Activated T-helper 1 cell treated with Interleukin-2 at 50 U/mL for 16 hours (primary cell): ENCODE results near the gene TMC7.

ENCODE experiments used
- DNase-seq: peaks from one replicate; pipeline ENCODE4 v3.0.0-alpha.2; 2020; ENCODE audit warnings: low read depth

Gene TMC7

DNA sequence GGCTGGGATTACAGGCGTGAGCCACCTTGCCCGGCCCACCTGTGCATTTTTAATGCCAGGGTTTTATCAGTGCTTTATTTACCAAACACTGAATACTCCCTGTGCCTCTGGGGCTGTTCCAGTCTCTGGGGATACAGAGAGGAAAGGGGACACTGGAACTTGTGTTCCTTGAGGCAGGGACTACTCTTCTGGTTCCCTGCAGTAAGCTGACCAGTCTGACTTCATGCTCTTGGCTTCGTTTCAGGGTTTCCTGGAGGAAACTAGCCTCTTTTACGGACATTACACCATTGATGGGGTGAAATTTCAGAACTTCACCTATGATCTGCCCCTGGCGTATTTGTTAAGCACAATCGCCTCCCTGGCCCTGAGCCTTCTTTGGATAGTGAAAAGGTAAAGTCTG is 46.2 kb downstream of the TMC7 start:
- DNase-seq: no peak

DNA sequence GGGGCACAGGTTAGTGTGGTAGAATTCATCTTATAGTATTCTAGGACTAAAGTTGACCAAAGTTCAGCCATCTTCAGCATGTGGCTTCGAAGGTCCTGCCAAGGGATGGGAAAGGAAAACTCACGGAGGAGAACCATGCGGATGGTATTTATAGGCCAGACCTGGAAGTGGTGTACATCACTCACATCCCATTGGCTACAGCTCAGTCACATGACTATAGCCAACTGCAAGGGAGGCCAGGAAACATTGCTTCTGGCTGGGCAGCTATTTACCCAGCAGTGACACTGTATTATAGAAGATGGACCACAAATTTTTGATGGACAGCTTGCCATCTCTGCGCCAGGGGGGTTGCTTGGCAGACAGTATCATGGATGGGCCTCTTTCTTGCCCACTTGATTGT is 48.0 kb downstream of the TMC7 start:
- no peak for DNase-seq

DNA sequence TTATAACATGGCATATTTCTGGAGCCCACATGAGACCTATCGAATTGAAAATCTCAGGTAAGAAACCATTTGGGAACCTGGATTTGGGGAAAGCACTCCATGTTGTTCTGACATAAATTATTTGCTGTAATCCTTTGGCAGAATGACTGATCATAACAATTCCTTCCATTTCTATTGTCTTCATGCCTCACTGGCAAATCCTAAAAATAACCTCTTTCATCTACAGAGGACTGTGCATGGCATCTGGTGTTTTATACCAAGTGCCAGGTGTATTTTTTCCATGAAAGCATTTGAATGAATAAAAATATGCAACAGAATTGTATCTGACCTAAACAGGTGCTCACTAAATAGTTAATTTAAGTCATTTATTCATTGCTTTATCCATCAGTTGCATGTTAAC is 50.0 kb downstream of the TMC7 start:
- DNase-seq: no peak

DNA sequence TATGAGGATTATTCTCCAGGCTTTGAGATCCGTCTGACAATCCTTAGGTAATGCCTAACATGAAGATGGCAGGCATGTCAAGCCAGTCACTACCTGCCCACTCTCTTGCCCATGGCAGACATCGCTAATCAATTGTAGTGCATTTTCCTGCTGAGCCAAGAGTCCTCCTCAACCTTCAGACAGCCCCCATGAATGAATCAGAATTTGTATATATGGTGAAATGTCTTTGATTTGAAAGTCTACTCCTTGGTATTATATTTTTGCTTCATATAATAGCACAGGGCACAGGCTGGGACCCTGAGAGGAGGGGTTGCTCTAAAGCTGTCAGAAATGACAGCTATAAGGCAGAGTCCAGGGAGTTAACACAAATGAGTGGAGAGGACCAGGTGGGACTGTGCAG is 56.7 kb downstream of the TMC7 start:
- DNase-seq: no peak

DNA sequence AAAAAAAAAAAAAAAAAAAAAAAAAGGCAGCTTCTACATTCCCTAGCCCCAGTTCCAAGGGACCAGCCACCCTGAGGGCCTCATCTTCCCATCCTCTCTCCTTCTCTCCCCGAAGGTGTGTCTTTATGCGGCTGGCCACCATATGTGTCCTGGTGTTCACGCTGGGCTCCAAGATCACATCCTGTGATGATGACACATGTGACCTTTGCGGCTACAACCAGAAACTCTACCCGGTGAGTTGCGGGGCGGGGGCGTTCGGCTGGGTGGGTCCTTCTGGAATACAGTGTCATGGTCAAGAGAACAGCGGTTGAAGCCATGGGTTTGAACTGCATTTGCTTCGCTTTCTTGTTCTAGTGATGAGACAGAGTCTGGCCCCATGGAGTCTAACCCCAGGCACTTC is 61.0 kb downstream of the TMC7 start:
- DNase-seq: no peak

DNA sequence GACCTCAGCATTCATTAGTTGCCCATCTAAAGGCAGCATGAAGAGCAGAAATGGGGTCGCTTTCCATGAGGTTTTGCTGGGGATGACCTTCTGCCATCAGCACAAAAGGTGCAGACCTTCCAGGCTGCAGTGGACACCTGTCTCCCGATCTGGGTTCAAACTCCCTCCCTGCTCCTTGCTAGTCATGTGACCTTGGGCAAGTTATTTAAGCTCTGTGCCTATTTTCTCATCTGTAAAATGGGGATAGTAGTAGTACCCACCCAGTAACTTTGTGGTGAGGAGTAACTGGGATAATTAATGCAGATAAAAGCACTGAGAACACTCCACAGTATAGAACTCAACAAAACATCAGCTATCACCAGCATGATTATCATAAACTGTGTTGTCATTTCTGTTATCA is 62.3 kb downstream of the TMC7 start:
- DNase-seq: no peak

DNA sequence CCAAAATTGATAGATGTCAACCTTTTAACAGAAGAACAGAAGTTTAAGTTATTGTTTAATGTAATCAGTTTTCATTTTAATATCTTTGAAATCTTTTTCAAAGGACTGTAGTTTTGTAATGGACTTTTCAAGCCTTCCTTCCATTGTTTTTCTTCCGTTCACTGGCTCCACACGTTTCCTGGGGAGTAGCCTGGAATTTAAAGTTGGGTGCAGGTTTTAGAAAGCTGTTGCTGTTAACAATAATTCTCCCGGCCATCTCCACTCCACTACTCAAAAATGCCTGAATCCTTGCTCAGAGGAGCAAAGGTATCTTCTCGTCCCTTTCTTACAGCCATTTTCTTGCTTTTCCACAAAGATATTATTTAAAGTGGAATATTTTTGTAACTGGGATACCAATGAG is 79.0 kb downstream of the TMC7 start:
- DNase-seq: no peak

DNA sequence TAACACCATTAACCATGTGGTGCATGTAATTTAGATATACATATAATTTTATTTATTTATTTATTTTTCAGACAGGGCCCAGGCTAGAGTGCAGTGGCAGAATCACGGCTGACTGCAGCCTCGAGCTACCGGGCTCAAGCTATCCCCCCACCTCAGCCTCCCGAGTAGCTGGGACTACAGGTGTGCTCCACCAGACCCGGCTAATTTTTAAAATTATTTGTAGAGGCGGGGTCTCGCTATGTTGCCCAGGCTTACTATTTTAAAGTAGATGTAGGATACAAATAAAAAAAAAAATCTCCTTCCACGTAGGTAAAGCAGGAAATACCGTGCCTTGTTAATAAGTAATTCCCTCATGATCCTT is 83.2 kb downstream of the TMC7 start:
- DNase-seq: no peak

DNA sequence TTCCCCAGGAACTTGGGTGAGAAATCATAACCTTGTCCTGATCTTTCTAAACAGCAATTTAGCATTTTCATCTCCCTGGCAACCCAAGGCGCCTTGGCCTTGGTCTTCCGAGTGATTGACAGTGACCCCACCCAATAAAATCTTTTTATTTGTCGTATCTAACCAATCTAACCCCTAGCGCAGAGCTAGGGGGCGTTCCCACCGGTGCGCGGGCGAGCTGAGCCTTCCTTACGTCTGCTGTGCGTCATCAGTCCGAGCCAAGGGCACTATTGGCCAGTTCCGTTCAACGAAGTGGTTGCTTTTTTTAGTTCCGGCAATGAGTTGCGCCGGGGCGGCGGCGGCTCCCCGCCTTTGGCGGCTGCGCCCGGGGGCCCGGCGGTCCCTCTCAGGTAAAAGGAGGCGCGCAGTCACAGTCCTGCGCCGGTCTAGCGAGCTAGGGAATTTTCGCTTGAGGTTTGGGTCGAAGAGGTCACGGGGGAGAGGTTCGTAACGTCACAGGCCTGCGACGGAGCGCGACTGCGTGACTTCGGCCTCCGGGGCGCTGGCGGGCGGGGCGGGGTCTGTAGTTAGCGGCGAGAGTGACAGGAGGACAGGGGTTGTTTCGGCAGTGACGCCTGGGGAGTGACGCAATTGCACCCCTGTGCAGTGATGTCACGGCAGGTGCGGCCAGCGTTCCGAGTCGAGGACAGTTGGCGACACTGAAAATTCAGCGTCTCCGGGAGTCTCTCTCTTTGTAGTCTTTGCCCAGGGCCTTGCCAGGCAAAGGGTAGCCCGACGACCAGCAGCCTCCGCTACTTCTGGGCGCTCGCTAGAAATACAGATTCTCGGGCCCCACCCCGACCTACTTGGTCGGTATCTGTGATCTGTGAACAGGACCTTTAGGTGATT is 83.9 kb downstream of the TMC7 start, which contains the start of gene COQ7:
COQ7 (plus strand) TSS at position 266 of the 888 bp plus-strand sequence; CDS start at position 317, 51 bp downstream.
- DNase-seq: peak; percentile 95

DNA sequence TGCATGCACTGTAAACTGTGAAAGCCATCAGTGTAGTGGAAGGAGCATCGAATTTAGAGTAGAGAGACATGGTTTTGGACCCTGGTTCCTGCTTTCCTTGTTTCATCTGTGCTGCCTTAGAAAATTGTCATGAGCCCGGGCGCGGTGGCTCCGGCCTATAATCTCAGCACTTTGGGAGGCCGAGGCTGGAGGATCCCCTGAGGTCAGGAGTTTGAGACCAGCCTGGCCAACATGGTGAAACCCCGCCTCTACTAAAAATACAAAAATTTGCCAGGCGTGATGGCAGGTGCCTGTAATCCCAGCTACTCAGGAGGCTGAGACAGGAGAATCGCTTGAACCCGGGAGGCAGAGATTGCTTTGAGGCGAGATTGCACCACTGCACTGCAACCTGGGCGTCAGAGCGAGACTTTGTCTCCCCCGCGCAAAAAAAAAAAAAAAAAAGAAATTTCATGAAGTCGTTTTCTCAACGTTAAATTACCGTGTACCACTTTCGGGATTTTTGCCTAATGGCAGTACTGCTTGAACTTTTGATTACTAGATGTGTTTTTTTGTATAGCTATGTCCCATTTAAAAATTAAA is 84.6 kb downstream of the TMC7 start:
- no peak for DNase-seq

DNA sequence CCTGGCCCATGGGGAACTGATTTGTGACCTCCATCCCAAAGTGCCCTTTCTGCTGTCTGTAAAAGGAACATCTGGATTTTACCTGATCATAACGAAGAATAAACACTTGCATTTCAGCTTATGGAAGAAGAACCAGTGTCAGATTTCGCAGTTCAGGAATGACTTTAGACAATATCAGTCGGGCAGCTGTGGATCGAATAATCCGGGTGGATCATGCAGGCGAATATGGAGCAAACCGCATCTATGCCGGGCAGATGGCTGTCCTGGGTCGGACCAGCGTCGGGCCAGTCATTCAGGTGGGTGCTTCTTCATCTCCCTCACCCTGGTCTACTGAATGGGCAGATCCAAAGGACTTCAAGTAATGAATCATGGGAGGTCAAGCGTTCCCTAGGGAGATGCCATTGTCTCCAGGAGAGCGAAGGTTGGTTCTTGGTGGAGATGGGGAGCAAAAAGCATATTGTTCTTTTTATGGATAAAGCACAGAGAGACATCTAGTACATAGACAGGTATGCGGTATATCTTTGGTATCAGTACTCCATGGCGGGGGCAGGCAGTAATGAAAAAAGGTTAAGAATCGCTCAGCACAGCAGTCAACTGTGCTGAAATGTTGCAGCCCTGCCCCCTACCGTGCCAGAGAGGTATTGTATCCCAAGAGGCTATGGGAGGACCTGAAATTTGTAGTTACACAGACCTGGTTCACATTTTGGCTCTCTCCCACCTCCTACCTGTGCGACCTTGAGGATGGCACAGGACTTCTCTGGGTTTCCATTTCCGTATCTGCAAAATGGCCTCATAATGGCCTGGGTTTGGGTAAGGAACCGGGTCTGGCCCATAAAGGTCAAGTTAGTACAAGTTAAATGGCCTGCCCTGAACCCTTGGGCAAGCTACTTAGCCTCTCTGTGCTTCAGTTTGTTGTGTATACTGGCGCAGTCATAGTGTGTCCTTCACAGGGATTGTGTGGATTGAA is 88.4 kb downstream of the TMC7 start:
- no peak for DNase-seq

DNA sequence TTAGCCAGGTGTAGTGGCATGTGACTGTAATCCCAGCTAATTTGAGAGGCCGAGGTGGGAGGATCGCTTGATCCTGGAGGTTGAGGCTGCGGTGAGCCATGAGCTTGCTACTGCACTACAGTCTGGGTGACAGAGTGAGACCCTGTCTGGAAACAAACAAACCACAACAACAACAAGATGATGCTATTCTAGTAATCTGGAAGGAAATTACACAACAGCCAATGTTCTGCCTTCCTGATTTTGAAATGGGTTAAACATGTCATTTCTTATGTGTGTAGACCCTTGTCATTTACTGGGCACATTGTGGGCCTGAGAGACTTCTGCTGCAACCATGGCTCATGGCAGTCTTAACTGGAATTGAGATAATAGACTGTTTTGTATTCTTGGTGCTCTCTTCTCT is 89.6 kb downstream of the TMC7 start:
- DNase-seq: no peak

DNA sequence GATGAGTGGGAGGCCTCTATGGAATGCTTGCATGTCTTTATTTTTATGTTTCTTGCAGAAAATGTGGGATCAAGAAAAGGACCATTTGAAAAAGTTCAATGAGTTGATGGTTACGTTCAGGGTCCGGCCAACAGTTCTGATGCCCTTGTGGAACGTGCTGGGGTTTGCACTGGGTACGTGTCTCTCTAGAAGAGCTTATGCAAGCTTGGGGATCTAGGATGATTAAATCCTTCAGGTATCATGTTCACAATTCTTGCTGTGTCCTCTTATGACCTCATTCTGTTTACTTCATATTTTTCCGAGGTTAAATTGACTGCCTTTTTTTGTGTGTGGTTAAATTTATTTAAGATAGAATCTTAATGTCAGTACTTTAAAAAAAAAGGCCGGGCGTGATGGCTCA is 90.1 kb downstream of the TMC7 start:
- DNase-seq: no peak

DNA sequence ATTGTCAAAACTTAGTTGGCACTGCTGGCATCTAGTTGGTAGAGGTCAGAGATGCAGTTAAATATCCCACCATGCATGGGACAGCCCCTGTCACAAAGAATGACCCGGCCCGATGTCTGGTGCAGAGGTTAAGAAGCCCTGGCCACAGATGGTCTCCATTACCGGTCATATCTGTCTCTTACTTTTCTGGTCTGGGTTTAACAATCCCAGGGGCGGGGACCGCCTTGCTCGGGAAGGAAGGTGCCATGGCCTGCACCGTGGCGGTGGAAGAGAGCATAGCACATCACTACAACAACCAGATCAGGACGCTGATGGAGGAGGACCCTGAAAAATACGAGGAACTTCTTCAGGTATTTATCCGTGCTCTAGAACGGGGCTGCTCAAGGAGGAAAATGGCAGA is 91.8 kb downstream of the TMC7 start:
- no peak for DNase-seq

DNA sequence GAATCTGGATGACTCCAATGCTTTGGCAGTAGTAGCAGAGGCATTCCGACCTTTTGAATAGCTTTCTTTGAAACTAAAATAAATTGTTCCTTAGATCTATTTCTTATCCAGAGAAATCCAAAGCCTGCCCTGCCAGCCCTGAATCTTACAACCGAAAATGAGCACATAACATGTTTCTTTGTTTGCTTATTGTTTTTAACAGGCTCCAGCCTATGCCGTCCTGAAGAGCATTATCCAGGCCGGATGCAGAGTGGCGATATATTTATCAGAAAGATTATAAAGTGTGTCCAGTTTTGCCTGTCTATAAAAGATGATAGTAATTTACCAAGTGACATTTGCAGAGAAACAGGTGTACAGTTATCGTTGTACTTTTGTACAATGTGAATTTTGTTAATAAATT is 94.1 kb downstream of the TMC7 start:
- no peak for DNase-seq

DNA sequence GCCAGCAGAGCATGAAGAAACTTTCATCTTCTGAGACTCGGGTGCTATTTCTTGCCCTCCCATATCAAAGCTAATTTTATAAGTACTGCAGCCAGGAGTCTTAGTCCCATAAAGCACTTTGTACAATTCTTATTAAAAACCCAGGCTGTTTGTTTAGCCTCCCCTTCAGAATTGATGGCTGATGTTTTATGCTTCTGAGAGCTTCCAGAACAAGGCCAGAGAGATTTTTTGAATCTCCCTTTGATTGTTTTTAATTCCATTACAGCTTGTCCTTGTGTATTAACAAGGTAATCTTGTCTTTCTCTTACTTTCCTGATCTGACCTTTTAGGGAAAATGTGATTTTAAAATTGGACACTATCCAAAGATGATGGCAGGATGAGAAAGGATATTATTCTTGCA is 99.9 kb downstream of the TMC7 start:
- DNase-seq: no peak

DNA sequence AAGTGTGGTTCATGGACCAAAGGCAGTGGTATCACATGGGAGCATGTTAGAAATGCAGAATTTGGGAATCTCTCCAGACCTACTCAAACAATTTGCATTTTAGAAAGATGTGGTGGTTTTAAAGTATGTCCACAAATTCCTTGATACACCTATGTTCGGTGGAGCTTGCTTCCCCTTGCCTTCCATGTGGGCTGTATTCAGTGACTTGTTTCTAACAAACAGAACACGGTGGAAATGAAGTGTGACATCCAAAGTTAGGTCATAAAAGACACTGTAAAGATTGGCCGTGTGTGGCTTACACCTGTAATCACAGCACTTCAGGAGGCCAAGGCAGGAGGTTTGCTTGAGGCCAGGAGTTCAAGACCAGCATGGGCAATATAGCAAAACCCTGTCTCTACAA is 100.4 kb downstream of the TMC7 start:
- DNase-seq: no peak

DNA sequence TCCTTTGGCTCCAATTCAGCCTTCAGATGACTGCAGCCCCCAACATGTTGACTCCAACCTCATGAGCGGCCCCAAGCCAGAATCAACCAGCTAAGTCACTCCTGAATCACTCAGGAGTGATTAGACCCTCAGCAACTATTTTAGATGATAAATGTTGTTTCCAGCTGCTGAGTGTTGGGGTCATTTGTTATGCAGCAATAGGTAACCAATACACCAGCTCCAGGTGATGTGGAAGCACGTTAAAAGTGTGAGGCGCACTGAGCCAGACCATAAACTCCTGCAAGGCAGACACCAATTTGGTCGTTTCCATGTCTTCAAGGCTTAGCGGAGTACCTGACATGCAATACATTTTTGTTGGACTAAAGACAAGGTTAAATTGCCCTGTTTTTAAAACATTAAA is 101.1 kb downstream of the TMC7 start:
- DNase-seq: no peak

DNA sequence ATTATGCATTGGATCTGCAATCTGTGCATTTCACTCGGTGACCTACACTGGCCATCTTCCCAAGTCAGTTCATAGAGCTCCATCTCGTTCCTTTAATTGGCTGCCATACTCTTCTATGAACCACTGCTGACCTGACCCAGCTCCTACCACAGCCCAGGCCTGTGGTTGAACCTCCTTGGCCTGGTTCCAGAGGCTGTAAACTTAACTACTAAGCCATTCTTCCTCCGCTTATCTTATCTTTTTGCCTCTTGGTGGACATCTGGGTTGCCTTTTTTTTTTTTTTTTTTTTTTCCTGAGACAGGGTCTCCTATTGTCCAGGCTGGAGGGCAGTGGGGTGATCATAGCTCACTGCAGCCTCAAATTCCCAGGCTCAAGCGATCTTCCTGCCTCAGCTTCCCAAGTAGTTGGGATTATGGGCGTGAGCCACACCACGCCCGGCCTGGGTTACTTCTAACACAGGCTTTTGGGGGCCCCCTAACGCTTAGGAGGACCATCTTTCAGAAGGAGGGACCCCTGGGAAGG is 102.0 kb downstream of the TMC7 start:
- DNase-seq: no peak

DNA sequence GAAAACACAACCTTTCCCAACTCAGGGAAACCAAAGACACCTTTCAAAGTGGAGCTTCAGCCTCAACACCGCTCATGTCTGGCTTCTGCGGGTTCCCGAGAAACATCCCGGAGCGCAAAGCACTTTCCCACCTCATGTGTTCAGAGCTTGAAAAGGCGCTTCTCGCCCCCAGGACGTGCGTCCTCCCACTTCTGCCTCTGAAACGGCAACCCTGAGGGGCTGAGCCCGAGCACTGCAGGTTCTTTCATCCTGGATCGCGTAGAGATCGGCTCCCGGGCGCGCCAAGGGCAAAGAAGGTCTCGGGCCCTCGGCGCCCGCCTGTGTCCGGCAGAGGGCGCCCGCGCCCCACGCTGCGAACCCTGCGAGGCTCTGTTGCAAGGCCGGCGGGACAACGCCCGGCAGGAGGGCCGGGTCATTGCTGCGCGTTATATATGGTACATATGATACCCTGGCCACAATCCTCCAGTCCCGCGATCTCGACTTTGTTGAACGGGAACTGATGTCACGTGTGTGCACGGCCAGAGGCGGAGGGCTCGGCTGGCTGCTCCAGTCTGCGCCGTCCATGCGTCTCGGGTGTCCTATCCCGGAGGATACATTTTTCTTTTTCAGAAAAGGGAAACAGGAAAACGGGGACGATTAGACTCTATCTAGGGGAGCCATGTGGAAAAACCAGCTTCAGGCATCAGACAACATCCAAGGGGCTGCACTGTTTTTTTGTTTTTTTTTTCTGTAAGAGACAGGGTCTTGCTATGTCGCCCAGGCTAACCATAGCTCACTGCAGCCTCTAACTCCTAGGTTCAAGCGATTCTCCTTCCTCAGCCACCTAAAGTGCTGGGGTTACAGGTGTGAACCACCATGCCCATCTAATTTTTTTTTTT is 102.8 kb downstream of the TMC7 start:
- peak; percentile 64 for DNase-seq

DNA sequence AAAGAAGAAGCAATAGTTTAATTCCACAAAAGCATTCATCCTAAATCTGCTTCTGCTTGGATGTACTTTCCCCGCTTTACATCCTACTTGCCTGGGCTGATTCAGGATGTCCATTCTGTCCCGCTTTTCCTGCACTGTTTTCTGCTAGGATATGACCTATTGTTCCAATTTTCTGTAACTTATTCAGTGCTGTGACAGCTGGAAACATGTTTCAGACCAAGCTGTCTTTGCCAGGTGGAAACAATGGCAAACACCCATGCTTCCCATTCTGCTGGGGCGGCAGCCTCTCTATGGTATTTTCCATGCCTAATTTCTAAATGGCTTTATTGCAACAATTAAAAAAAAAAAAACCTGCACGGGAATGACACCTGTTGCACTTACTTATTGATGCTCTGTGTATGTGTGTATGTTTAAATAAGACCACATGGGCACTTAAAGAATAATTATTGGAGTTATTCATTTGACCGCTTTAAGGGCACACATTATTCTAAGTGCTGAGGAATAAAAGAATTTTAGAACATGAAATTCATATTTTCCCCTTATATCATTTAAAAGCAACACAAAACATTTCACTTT is 104.7 kb downstream of the TMC7 start:
- no peak for DNase-seq
